GM12878 (cell line): Measurements from ENCODE around the gene MAPK1IP1L. TPM values are rescaled to one million over a fixed set of nuclear protein-coding genes. Genes with fewer than 3 reads are reported as not detected.

Experiments
- polyA plus RNA-seq, 11 experiments: library from polyadenylated mRNA; depleted of rRNA in 4 of 11; unstranded in 6 of 11; stranded (reverse) in 5 of 11; fragments of >200 nt; fragmentation: Nextera tagmentation in 4 of 11; fragmentation: Illumina TruSeq in 1 of 11; extraction: Ambion mirVana in 4 of 11; extraction: Trizol in 1 of 11; gene quantifications; 1 replicate in 1 of 11; 2 replicates in 10 of 11; pipeline versions ENCODE4 v1.2.1 to v1.2.3, GENCODE V29; 2011 to 2016; ENCODE audit warnings: inconsistent platforms in 2 of 11, missing spikeins in 2 of 11, low read depth in 1 of 11
- total RNA-seq, 4 experiments: library from RNA; depleted of rRNA in 3 of 4; stranded (reverse); fragments of >200 nt in 3 of 4; fragmentation: Illumina TruSeq in 1 of 4; extraction: Trizol in 1 of 4; gene quantifications; 2 replicates each; pipeline versions ENCODE4 v1.2.1 to v1.2.3, GENCODE V29; 2013 to 2021

Gene MAPK1IP1L
- total and polyA plus RNA-seq, 10 of the 15 experiments (the other 5 are each of a cell fraction or from before 2014, with no cell fraction given), result 44.6 to 117 (median 73.0) TPM

Other genes starting within 250 kb of the MAPK1IP1L start
- 35.9 and 39.5 TPM in 2 replicates for gene GCH1, start 148.8 kb upstream of the MAPK1IP1L start, total RNA-seq (2014; rRNA removed)
- 27.0 and 27.9 TPM in 2 replicates for gene GCH1, start 148.8 kb upstream of the MAPK1IP1L start, total RNA-seq (2014; rRNA removed; fragmentation: Illumina TruSeq; extraction: Trizol)
- gene GCH1, start 148.8 kb upstream of the MAPK1IP1L start, total RNA-seq (2021), result 36.8 and 39.1 TPM in 2 replicates
- gene GCH1, start 148.8 kb upstream of the MAPK1IP1L start, polyA plus RNA-seq (2011; rRNA removed), result 31.9 and 40.1 TPM in 2 replicates
- gene GCH1, start 148.8 kb upstream of the MAPK1IP1L start, polyA plus RNA-seq (2014; fragmentation: Illumina TruSeq; extraction: Trizol), result 32.9 and 44.4 TPM in 2 replicates
- gene GCH1, start 148.8 kb upstream of the MAPK1IP1L start, polyA plus RNA-seq (2014; fragmentation: Nextera tagmentation; extraction: Ambion mirVana), result 10 to 100 TPM; 25.1 to 26.0 TPM
- 32.4 and 34.6 TPM in 2 replicates for gene GCH1, start 148.8 kb upstream of the MAPK1IP1L start, polyA plus RNA-seq (2014; rRNA removed)
- gene GCH1, start 148.8 kb upstream of the MAPK1IP1L start, polyA plus RNA-seq (2016; fragmentation: Nextera tagmentation; extraction: Ambion mirVana), result 10 to 100 TPM; 36.9 to 37.0 TPM
- 21.9 and 25.7 TPM in 2 replicates for gene WDHD1, start 24.5 kb upstream of the MAPK1IP1L start, total RNA-seq (2014; rRNA removed)
- 32.7 and 33.5 TPM in 2 replicates for gene WDHD1, start 24.5 kb upstream of the MAPK1IP1L start, total RNA-seq (2014; rRNA removed; fragmentation: Illumina TruSeq; extraction: Trizol)
- 37.9 and 38.7 TPM in 2 replicates for gene WDHD1, start 24.5 kb upstream of the MAPK1IP1L start, total RNA-seq (2021)
- gene WDHD1, start 24.5 kb upstream of the MAPK1IP1L start, polyA plus RNA-seq (2011; rRNA removed), result 34.2 and 57.1 TPM in 2 replicates
- gene WDHD1, start 24.5 kb upstream of the MAPK1IP1L start, polyA plus RNA-seq (2014; fragmentation: Illumina TruSeq; extraction: Trizol), result 31.8 and 32.9 TPM in 2 replicates
- gene WDHD1, start 24.5 kb upstream of the MAPK1IP1L start, polyA plus RNA-seq (2014; fragmentation: Nextera tagmentation; extraction: Ambion mirVana), result 10 to 100 TPM; 11.3 to 14.8 TPM
- 14.8 and 17.8 TPM in 2 replicates for gene WDHD1, start 24.5 kb upstream of the MAPK1IP1L start, polyA plus RNA-seq (2014; rRNA removed)
- 10 to 100 TPM; 46.3 to 50.5 TPM for gene WDHD1, start 24.5 kb upstream of the MAPK1IP1L start, polyA plus RNA-seq (2016; fragmentation: Nextera tagmentation; extraction: Ambion mirVana)
- gene SOCS4, start 24.4 kb upstream of the MAPK1IP1L start, total RNA-seq (2014; rRNA removed), result 20.5 and 25.8 TPM in 2 replicates
- gene SOCS4, start 24.4 kb upstream of the MAPK1IP1L start, total RNA-seq (2014; rRNA removed; fragmentation: Illumina TruSeq; extraction: Trizol), result 30.6 and 31.0 TPM in 2 replicates
- 27.9 and 31.5 TPM in 2 replicates for gene SOCS4, start 24.4 kb upstream of the MAPK1IP1L start, total RNA-seq (2021)
- 25.1 and 35.7 TPM in 2 replicates for gene SOCS4, start 24.4 kb upstream of the MAPK1IP1L start, polyA plus RNA-seq (2011; rRNA removed)
- gene SOCS4, start 24.4 kb upstream of the MAPK1IP1L start, polyA plus RNA-seq (2014; fragmentation: Illumina TruSeq; extraction: Trizol), result 23.7 and 30.9 TPM in 2 replicates
- 1 to 10 TPM; 5.7 to 7.6 TPM for gene SOCS4, start 24.4 kb upstream of the MAPK1IP1L start, polyA plus RNA-seq (2014; fragmentation: Nextera tagmentation; extraction: Ambion mirVana)
- gene SOCS4, start 24.4 kb upstream of the MAPK1IP1L start, polyA plus RNA-seq (2014; rRNA removed), result 13.2 and 14.7 TPM in 2 replicates
- gene SOCS4, start 24.4 kb upstream of the MAPK1IP1L start, polyA plus RNA-seq (2016; fragmentation: Nextera tagmentation; extraction: Ambion mirVana), result 10 to 100 TPM; 18.4 to 21.0 TPM
- 23.1 and 25.6 TPM in 2 replicates for gene LGALS3, start 77.6 kb downstream of the MAPK1IP1L start, total RNA-seq (2014; rRNA removed)
- 12.0 and 12.3 TPM in 2 replicates for gene LGALS3, start 77.6 kb downstream of the MAPK1IP1L start, total RNA-seq (2014; rRNA removed; fragmentation: Illumina TruSeq; extraction: Trizol)
- 13.6 and 16.1 TPM in 2 replicates for gene LGALS3, start 77.6 kb downstream of the MAPK1IP1L start, total RNA-seq (2021)
- 34.2 and 45.4 TPM in 2 replicates for gene LGALS3, start 77.6 kb downstream of the MAPK1IP1L start, polyA plus RNA-seq (2011; rRNA removed)
- gene LGALS3, start 77.6 kb downstream of the MAPK1IP1L start, polyA plus RNA-seq (2014; fragmentation: Illumina TruSeq; extraction: Trizol), result 7.7 and 8.6 TPM in 2 replicates
- gene LGALS3, start 77.6 kb downstream of the MAPK1IP1L start, polyA plus RNA-seq (2014; fragmentation: Nextera tagmentation; extraction: Ambion mirVana), result 1 to 10 TPM; 1.5 to 6.4 TPM
- gene LGALS3, start 77.6 kb downstream of the MAPK1IP1L start, polyA plus RNA-seq (2014; rRNA removed), result 21.3 and 28.6 TPM in 2 replicates
- 10 to 100 TPM; 28.2 to 30.6 TPM for gene LGALS3, start 77.6 kb downstream of the MAPK1IP1L start, polyA plus RNA-seq (2016; fragmentation: Nextera tagmentation; extraction: Ambion mirVana)
- 50.3 and 66.0 TPM in 2 replicates for gene DLGAP5, start 139.9 kb downstream of the MAPK1IP1L start, total RNA-seq (2014; rRNA removed)
- gene DLGAP5, start 139.9 kb downstream of the MAPK1IP1L start, total RNA-seq (2014; rRNA removed; fragmentation: Illumina TruSeq; extraction: Trizol), result 106 TPM in 2 replicates
- 66.8 and 72.0 TPM in 2 replicates for gene DLGAP5, start 139.9 kb downstream of the MAPK1IP1L start, total RNA-seq (2021)
- gene DLGAP5, start 139.9 kb downstream of the MAPK1IP1L start, polyA plus RNA-seq (2011; rRNA removed), result 63.8 and 118 TPM in 2 replicates
- gene DLGAP5, start 139.9 kb downstream of the MAPK1IP1L start, polyA plus RNA-seq (2014; fragmentation: Illumina TruSeq; extraction: Trizol), result 94.4 and 112 TPM in 2 replicates
- gene DLGAP5, start 139.9 kb downstream of the MAPK1IP1L start, polyA plus RNA-seq (2014; fragmentation: Nextera tagmentation; extraction: Ambion mirVana), result 10 to 100 TPM; 57.9 to 68.4 TPM
- 34.1 and 40.9 TPM in 2 replicates for gene DLGAP5, start 139.9 kb downstream of the MAPK1IP1L start, polyA plus RNA-seq (2014; rRNA removed)
- gene DLGAP5, start 139.9 kb downstream of the MAPK1IP1L start, polyA plus RNA-seq (2016; fragmentation: Nextera tagmentation; extraction: Ambion mirVana), result 100 to 1,000 TPM in 1 of 2 experiments, 10 to 100 TPM in 1; 94.7 to 106 TPM
- gene FBXO34, start 219.8 kb downstream of the MAPK1IP1L start, total RNA-seq (2014; rRNA removed), result 17.6 and 20.2 TPM in 2 replicates
- gene FBXO34, start 219.8 kb downstream of the MAPK1IP1L start, total RNA-seq (2014; rRNA removed; fragmentation: Illumina TruSeq; extraction: Trizol), result 19.4 and 20.0 TPM in 2 replicates
- gene FBXO34, start 219.8 kb downstream of the MAPK1IP1L start, total RNA-seq (2021), result 18.3 and 19.5 TPM in 2 replicates
- gene FBXO34, start 219.8 kb downstream of the MAPK1IP1L start, polyA plus RNA-seq (2011; rRNA removed), result 22.8 and 30.9 TPM in 2 replicates
- 16.2 and 20.2 TPM in 2 replicates for gene FBXO34, start 219.8 kb downstream of the MAPK1IP1L start, polyA plus RNA-seq (2014; fragmentation: Illumina TruSeq; extraction: Trizol)
- 1 to 10 TPM; 5.6 to 6.8 TPM for gene FBXO34, start 219.8 kb downstream of the MAPK1IP1L start, polyA plus RNA-seq (2014; fragmentation: Nextera tagmentation; extraction: Ambion mirVana)
- gene FBXO34, start 219.8 kb downstream of the MAPK1IP1L start, polyA plus RNA-seq (2014; rRNA removed), result 13.1 and 13.9 TPM in 2 replicates
- 10 to 100 TPM; 17.6 to 20.0 TPM for gene FBXO34, start 219.8 kb downstream of the MAPK1IP1L start, polyA plus RNA-seq (2016; fragmentation: Nextera tagmentation; extraction: Ambion mirVana)